Keratinocyte (primary cell): ENCODE data around the gene TBC1D8. TPM values are rescaled to one million over a fixed set of nuclear protein-coding genes. Genes with fewer than 3 reads are reported as not detected.
A peak's percentile ranks its signal among the peaks of the same experiment; 100 is the strongest.

Experiments used
- DNase-seq: peaks from one replicate; pipeline ENCODE4 v3.0.0-alpha.2; 2011; ENCODE audit warnings: low read depth, missing footprints, low spot score
- FAIRE-seq: peaks from 2 replicates; lab custom pipeline; 2011; peaks lifted over from hg19 to GRCh38; lab: Jason Lieb, UNC
- H2AFZ ChIP-seq: 2 replicates; pipeline ENCODE4 v1.6.0; 2012; ENCODE audit warnings: low read length, control low read depth, inconsistent platforms; ENCODE audit not compliant: control insufficient read depth
- H3K27ac ChIP-seq: 2 replicates; pipeline ENCODE4 v1.5.1; 2011; ENCODE audit warnings: low read length; ENCODE audit not compliant: control insufficient read depth, insufficient read depth
- H3K27me3 ChIP-seq: 3 replicates; pipeline ENCODE4 v1.6.0; 2011; ENCODE audit warnings: low read length; ENCODE audit not compliant: control insufficient read depth, insufficient read depth; ENCODE audit errors: extremely low read depth
- H3K36me3 ChIP-seq, 2 experiments: 2 replicates in 1 of 2; 3 replicates in 1 of 2; pipeline ENCODE4 v1.5.1; 2011; ENCODE audit warnings: low read length in 2 of 2, mild to moderate bottlenecking in 1 of 2; ENCODE audit not compliant: control insufficient read depth in 2 of 2, insufficient read depth in 2 of 2; ENCODE audit errors: extremely low read depth in 1 of 2
- H3K4me1 ChIP-seq: 3 replicates; pipeline ENCODE4 v1.5.1; 2011; ENCODE audit warnings: low read length; ENCODE audit not compliant: control insufficient read depth, insufficient read depth; ENCODE audit errors: extremely low read depth
- H3K4me2 ChIP-seq: 3 replicates; pipeline ENCODE4 v1.6.0; 2011; ENCODE audit warnings: low read depth, low read length; ENCODE audit not compliant: control insufficient read depth, insufficient read depth; ENCODE audit errors: extremely low read depth
- H3K4me3 ChIP-seq, 3 experiments: fragments of 200-600 bp in 1 of 3; sonication (generic) in 1 of 3; 2 replicates in 2 of 3; 3 replicates in 1 of 3; pipeline ENCODE4 v1.5.1; 2011 to 2016; ENCODE audit warnings: low read length in 3 of 3, mild to moderate bottlenecking in 3 of 3, control low read depth in 2 of 3, inconsistent platforms in 1 of 3, low read depth in 1 of 3, mixed read lengths in 1 of 3, mixed run types in 1 of 3, moderate library complexity in 1 of 3; ENCODE audit not compliant: control insufficient read depth in 2 of 3, insufficient read depth in 2 of 3; ENCODE audit errors: extremely low read depth in 1 of 3
- H3K79me2 ChIP-seq: 2 replicates; pipeline ENCODE4 v1.6.0; 2012; ENCODE audit warnings: low read length; ENCODE audit not compliant: control insufficient read depth, insufficient read depth
- H3K9ac ChIP-seq: 3 replicates; pipeline ENCODE4 v1.6.0; 2011; ENCODE audit warnings: low read length; ENCODE audit not compliant: control insufficient read depth, insufficient read depth; ENCODE audit errors: extremely low read depth
- H3K9me1 ChIP-seq: 3 replicates; pipeline ENCODE4 v1.6.0; 2011; ENCODE audit warnings: low read length; ENCODE audit not compliant: control insufficient read depth, insufficient read depth; ENCODE audit errors: extremely low read depth
- H3K9me3 ChIP-seq: 2 replicates; pipeline ENCODE4 v1.5.1; 2012; ENCODE audit warnings: low read depth, low read length; ENCODE audit not compliant: control insufficient read depth
- H4K20me1 ChIP-seq: 3 replicates; pipeline ENCODE4 v1.6.0; 2011; ENCODE audit warnings: low read length; ENCODE audit not compliant: control insufficient read depth, insufficient read depth; ENCODE audit errors: extremely low read depth
- CTCF ChIP-seq, 3 experiments: IDR thresholded peaks in 1 of 3; conservative IDR thresholded peaks in 1 of 3; optimal IDR thresholded peaks in 1 of 3; 2 replicates in 2 of 3; 3 replicates in 1 of 3; pipeline versions ENCODE3 to v1.5.1; 2011; ENCODE audit warnings: low read length in 3 of 3, mild to moderate bottlenecking in 3 of 3, moderate library complexity in 2 of 3, control low read depth in 1 of 3, inconsistent platforms in 1 of 3; ENCODE audit not compliant: insufficient read depth in 2 of 3; ENCODE audit errors: extremely low read depth in 1 of 3
- EZH2 ChIP-seq: IDR thresholded peaks from one replicate; pipeline ENCODE4 v1.6.1; 2012; ENCODE audit warnings: inconsistent platforms, mild to moderate bottlenecking, low read length, moderate library complexity
- dilution Hi-C: fragments of 300-500 bp; cut with MboI; formaldehyde crosslinking; loops from one replicate; pipeline ENCODE4 v1.7.0; 2020; ENCODE audit warnings: low sequenced_read_pairs; ENCODE audit not compliant: extremely low pct_ligation_motif_present
- polyA plus RNA-seq, 5 experiments: library from polyadenylated mRNA; depleted of rRNA in 3 of 5; stranded (reverse) in 3 of 5; stranded (forward) in 1 of 5; unstranded in 1 of 5; fragments of >200 nt; gene quantifications; 1 replicate in 1 of 5; 2 replicates in 3 of 5; 3 replicates in 1 of 5; pipeline versions ENCODE4 v1.2.1 to v1.2.3, GENCODE V29; 2011 to 2012; ENCODE audit warnings: missing spikeins in 2 of 5, low read depth in 1 of 5, low replicate concordance in 1 of 5

Gene TBC1D8
- polyA plus RNA-seq, 1 donor (not counting 4 experiments of a cell fraction or from before 2014, with no cell fraction given), result 13.8 TPM

- Histone ChIP-seq H3K9ac (peak overlapping the region; percentile 69), H3K4me2 (peak overlapping the region; percentile 57), H3K36me3 (no peaks in the 10 kb centered on the region), H3K9me3 (no peaks in the 10 kb centered on the region), H3K27me3 (no peaks in the 10 kb centered on the region), H2AFZ (no peak overlapping the region), H3K4me1 (peaks cover 20% of the 10 kb centered on the region), H3K9me1 (no peaks in the 10 kb centered on the region), H4K20me1 (no peaks in the 10 kb centered on the region), H3K4me3 (no peak overlapping the region), H3K27ac (peak overlapping the region; percentile 86), H3K79me2 (peaks cover 23% of the 10 kb centered on the region)
- DNase-seq, result no peak
- peak; percentile 61 for FAIRE-seq
- dilution Hi-C loops, result no loop called here
- TF ChIP-seq CTCF (optimal IDR thresholded peaks at IDR 0.05 in 1 of 3, IDR thresholded peaks at IDR 0.05 in 1 of 3, conservative IDR thresholded peaks at IDR 0.05 in 1 of 3; ENCODE audit: extremely low read depth in 1 of 3, insufficient read depth in 2 of 3, low read length in 3 of 3) (no peak), EZH2 (no peak)
Measured at GRCh38 chr2:101063352-101064124, 87.6 kb downstream of the TBC1D8 start.

GRCh38 chr2:101058386-101058785 lies 92.8 kb downstream of the TBC1D8 start:
- Histone ChIP-seq H3K9ac (no peak overlapping the region), H3K27ac (no peak overlapping the region), H3K4me3 (no peak overlapping the region), H3K79me2 (peaks cover 13% of the 10 kb centered on the region), H3K4me1 (no peaks in the 10 kb centered on the region), H3K27me3 (no peaks in the 10 kb centered on the region), H3K4me2 (no peak overlapping the region), H4K20me1 (no peaks in the 10 kb centered on the region), H2AFZ (no peak overlapping the region), H3K36me3 (peaks cover 0 to 6% of the 10 kb centered on the region in 2 experiments), H3K9me1 (no peaks in the 10 kb centered on the region), H3K9me3 (no peaks in the 10 kb centered on the region)
- no peak for FAIRE-seq
- DNase-seq, result no peak
- dilution Hi-C loops, result no loop called here
- TF ChIP-seq EZH2 (no peak), CTCF (optimal IDR thresholded peaks at IDR 0.05 in 1 of 3, IDR thresholded peaks at IDR 0.05 in 1 of 3, conservative IDR thresholded peaks at IDR 0.05 in 1 of 3; ENCODE audit: extremely low read depth in 1 of 3, insufficient read depth in 2 of 3, low read length in 3 of 3) (no peak)
